Activated T-helper 17 cell treated with anti-CD3 and anti-CD28 coated beads, Interleukin-2, amount 50 U/mL, for 72 hours (primary cell): Measurements from ENCODE around the gene RNF208. TPM values are rescaled to one million over a fixed set of nuclear protein-coding genes. Genes with fewer than 3 reads are reported as not detected.

ENCODE experiments used
- ATAC-seq: fragments of 150-1000 bp; cut with Tn5 transposase; replicated peaks from 2 replicates; pipeline ENCODE4 v1.10.0; 2021; ENCODE audit warnings: mild to moderate bottlenecking, moderate library complexity
- H3K27ac Mint-ChIP-seq: one replicate; pipeline ENCODE4 v1.8.0; 2022; ENCODE audit warnings: mixed read lengths
- H3K27me3 Mint-ChIP-seq: one replicate; pipeline ENCODE4 v1.8.0; 2022; ENCODE audit warnings: mixed read lengths
- H3K36me3 Mint-ChIP-seq: one replicate; pipeline ENCODE4 v1.8.0; 2022; ENCODE audit warnings: low read depth, mild to moderate bottlenecking, mixed read lengths
- H3K4me1 Mint-ChIP-seq: one replicate; pipeline ENCODE4 v1.8.0; 2022; ENCODE audit warnings: mixed read lengths
- H3K4me3 Mint-ChIP-seq: one replicate; pipeline ENCODE4 v1.8.0; 2022; ENCODE audit warnings: mild to moderate bottlenecking, mixed read lengths
- H3K9me3 Mint-ChIP-seq: one replicate; pipeline ENCODE4 v1.8.0; 2022; ENCODE audit warnings: mixed read lengths
- total RNA-seq, 2 donors: library from RNA; stranded (reverse); gene quantifications; one replicate each; pipeline ENCODE4 v1.2.3, GENCODE V29; 2022

RNF208 gene
- total RNA-seq, 2 donors from 2014 or later: 3.5 to 7.4 TPM

DNA sequence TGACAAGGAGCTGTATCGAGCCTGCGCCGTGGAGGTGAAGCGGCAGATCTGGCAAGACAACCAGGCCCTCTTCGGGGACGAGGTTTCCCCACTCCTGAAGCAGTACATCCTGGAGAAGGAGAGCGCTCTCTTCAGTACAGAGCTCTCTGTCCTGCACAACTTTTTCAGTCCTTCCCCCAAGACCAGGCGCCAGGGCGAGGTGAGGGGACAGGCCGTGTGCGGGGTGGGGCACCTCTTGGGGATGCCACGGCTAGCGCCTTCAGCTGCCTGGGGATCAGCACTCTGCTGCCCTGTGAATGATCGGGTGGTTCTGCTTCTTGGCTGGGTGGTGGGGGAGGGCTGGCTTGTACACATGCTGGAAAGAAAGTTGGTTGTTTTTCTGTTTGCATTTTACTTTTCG, 34.8 kb upstream of the RNF208 start:
- Mint-ChIP-seq H3K4me1 (peaks cover 4% of the 10 kb centered on the region), H3K4me3 (peak overlapping the region; percentile 85), H3K36me3 (peaks cover 45% of the 10 kb centered on the region), H3K27me3 (no peaks in the 10 kb centered on the region), H3K27ac (no peak overlapping the region), H3K9me3 (no peaks in the 10 kb centered on the region)
- ATAC-seq: no peak

DNA sequence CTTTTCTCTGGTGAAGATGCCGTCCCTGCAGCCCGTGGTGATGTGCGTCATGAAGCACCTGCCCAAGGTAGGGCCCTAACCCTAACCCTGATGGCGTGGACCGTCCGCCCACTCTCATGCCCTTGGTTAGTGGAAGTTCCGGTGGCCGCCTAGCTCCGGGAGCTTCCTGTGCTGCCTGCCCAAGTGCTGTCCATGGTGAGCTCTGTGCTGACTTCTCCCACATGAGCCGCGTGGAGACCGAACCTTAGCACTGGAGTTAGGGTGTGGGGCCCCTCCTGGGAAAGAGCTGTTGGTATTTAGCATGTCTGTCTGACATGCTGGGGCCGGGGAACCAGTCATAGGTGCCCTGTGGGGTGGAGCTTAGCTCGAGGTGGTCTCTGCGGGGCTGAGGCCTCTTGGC, 34.3 kb upstream of the RNF208 start:
- H3K36me3 Mint-ChIP-seq: peaks cover 40% of the 10 kb centered on the region
- peak overlapping the region; percentile 85 for H3K4me3 Mint-ChIP-seq
- ATAC-seq: no peak
- no peak overlapping the region for H3K27ac Mint-ChIP-seq
- peaks cover 4% of the 10 kb centered on the region for H3K4me1 Mint-ChIP-seq
- H3K9me3 Mint-ChIP-seq: no peaks in the 10 kb centered on the region
- H3K27me3 Mint-ChIP-seq: no peaks in the 10 kb centered on the region

DNA sequence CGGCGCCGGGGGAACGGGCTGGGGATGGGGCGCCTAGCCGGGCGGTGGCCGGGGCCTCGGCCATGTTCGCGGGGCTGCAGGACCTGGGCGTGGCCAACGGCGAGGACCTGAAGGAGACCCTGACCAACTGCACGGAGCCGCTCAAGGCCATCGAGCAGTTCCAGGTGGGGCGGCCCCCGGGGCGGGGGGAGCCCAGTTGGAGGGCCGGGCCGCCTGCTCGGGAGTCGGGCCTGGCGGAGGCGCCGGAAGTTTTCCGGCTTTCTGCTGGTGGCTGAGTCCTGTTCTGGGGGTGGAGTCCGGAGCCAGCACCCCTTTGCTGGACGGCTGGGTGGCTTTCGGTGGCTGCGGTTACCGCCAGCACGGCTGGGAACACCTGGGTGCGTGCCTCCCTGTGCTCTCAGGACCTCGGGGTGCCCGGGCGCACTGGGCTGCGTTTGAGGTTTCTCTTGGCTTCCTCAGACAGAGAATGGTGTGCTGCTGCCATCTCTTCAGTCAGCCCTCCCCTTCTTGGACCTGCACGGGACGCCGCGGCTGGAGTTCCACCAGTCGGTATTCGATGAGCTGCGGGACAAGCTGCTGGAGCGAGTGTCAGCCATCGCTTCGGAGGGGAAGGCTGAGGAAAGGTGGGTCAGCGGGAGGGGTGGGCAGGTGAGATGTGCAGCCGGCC, 33.5 kb upstream of the RNF208 start:
- Mint-ChIP-seq H3K27me3 (no peaks in the 10 kb centered on the region), H3K27ac (no peak overlapping the region), H3K4me1 (peaks cover 4% of the 10 kb centered on the region), H3K4me3 (peak overlapping the region; percentile 85), H3K36me3 (peaks cover 40% of the 10 kb centered on the region), H3K9me3 (no peaks in the 10 kb centered on the region)
- ATAC-seq: no peak

DNA sequence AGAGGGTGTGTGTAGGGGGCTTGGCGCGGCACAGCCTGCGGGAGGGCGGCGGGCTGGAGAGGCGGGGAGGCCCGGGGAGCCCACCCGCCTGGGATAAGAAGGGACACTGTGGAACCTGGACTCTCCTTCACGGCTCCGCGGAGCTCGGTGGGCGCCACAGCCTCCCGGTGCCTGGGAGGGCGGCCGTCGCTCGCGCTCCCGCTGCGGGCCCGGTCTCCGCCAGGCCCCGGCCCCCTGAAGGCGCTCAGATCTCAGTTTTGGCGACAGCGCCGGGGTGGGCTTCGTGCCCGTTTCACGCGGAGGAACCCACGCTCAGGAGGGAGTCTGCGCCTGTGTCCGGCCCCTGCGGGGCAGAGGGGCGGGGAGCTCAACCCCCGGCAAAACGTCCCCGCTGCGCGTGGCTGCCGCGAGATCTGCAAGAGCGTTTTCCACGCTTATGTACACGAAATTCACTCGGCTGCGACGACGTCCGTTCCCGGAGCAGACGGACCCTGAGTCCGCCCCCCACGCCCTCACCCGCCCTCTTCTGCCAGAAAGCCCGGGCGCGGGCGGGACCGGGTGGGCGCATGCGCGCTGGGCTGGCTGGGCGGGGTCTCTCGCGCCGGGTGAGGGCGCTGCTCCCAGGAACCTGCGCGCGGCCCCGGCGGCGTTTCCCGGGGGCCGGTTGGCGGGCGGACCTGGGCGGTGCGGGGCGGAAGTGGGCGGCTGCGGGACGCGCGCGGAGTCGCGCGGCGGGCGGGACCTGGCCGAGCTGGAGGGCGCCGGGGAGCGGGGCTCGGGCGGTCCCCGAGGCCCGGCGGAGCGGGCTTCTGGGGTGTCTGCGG, 32.8 kb upstream of the RNF208 start, which contains the start of gene NELFB:
TSS of gene NELFB (plus strand) at position 704 of the 824 bp plus-strand sequence.
- Mint-ChIP-seq H3K4me1 (peaks cover 4% of the 10 kb centered on the region), H3K27ac (peak within 1 kb of the TSS; percentile 76), H3K27me3 (no peaks in the 10 kb centered on the region), H3K36me3 (peaks cover 40% of the 10 kb centered on the region), H3K9me3 (no peaks in the 10 kb centered on the region), H3K4me3 (peak within 1 kb of the TSS; percentile 85)
- peak; percentile 89 for ATAC-seq

DNA sequence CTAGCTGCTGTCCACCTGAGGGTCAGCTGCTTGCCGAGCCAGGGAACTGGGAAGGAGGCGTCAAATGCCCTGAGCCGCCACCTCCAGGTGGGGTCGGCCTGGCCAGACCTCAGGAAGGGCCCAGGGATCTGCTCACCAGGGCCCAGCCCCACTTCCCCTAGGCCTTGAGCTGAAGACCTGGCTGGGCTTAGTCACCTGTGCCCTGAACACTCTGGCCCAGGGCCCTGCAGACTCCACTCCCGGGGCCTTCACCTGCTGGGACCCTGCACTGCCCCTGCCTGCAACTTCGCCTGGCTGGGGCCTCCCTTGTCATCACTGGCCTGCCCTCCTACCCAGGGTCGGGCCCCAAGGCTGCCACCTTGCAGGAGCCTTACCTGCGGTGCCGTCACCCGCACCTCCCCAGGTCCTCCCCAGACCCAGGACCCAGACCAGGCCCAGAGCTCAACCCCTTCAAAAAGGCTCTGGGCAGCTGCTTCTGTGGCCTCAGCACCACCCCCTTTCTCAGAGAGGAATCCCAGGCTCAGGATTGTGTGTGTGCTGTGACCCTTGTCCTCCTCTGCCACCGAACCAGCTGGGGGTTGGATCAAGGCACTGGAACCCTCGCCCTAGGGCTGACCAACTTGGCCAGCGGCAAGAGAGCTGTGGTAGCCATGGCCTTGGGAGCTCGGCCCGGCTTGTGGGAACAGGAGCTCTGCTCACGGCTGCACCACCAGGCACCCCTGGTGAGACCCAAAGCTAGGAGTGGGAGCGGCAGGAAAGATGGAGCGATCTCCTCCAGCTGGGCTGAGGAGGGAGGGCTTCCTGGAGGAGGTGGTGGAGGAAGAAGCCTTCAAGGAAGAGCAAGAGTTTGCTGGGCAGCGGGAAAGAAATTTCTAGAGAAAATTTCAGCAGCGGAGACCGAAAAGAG, 31.9 kb upstream of the RNF208 start:
- H3K27me3 Mint-ChIP-seq: no peaks in the 10 kb centered on the region
- H3K4me3 Mint-ChIP-seq: peak overlapping the region; percentile 85
- peaks cover 35% of the 10 kb centered on the region for H3K36me3 Mint-ChIP-seq
- H3K27ac Mint-ChIP-seq: peak overlapping the region; percentile 76
- H3K4me1 Mint-ChIP-seq: peaks cover 4% of the 10 kb centered on the region
- no peak for ATAC-seq
- H3K9me3 Mint-ChIP-seq: no peaks in the 10 kb centered on the region

DNA sequence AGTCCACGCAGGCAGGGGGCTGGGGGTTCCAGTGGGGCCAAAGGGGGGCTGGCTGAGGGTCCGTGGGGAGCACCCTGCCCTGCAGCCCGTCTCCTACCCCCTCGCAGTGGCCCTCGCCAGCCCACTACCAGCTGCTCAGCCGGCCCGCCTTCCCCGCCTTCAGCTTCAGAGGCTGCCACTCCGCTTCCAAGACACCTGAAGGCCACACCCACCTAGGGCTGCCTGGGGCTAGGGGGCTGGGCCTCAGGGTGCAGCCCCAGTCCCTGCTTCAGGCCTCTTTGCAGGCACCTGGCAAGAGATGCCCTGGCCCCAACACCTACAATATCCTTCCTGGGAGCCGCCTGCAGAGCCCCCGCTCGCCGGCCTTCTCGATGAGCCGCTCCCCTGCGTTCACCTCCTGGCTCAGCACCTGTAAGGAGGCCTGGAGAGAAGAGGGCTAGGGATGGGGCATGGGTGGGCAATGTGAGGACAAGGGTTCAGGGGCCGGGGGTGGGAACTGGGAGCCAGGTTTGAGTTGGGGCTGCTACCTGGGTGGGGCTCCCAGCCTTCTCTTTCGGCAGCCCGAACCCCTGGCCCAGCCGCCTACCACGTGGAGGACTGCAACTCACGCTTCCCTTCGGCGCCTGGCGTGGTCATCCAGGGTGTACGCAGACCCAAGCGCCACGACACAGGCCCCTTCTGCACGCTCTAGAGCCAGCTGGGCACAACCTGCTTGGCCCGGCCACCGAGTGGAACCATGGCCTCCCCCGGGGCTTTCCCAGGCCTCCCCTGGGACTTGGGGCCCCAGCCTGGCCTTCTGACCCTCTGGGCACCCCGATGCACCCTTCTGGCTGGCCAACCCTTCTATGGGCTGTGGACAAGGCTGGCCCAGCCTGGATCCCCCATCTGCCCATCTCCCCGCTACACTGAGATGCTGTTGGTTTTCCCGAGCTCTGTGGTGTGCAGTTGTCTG, 30.8 kb upstream of the RNF208 start:
- no peak for ATAC-seq
- no peak overlapping the region for H3K4me3 Mint-ChIP-seq
- H3K36me3 Mint-ChIP-seq: peaks cover 24% of the 10 kb centered on the region

DNA sequence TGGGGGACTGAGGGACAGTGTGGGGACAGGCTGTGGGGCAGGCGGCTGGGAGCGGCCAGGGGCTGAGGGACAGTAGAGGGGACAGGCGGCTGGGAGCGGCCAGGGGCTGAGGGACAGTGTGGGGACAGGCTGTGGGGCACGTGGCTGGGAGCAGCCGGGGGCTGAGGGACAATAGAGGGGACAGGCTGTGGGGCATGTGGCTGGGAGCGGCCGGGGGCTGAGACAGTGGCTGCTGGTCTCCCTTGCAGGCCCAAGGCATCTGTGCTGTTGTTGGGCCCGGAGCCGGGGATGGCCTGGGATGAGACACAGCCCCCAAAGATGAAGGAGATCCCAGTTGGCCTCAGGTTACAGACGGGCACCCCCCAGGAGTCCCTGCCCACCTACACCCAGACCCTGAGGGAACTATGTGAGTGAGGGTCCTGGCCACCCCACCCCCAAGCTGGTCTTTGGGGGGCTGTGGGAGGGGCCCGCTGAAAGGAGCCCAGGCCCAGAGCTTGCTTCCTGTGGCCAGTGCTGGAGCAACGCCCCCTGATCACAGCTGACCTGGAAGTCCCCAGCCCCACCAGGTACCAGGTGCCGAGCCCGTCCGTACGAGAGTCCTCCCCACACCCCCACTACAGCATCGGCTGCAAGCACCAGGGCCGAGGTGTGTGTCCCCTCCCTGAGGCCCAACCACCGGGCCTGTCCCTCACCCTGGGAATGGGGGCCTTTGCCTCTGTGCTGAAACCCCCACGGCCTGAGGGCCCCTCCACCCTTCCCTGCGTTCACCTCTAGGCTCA, 29.6 kb upstream of the RNF208 start:
- no peak for ATAC-seq
- Mint-ChIP-seq H3K27me3 (no peaks in the 10 kb centered on the region), H3K4me3 (no peak overlapping the region), H3K9me3 (no peaks in the 10 kb centered on the region), H3K4me1 (peaks cover 4% of the 10 kb centered on the region), H3K27ac (no peak overlapping the region), H3K36me3 (peaks cover 12% of the 10 kb centered on the region)

More for the DNA sequence above, 30.8 kb upstream of the RNF208 start:
- H3K4me1 Mint-ChIP-seq: peaks cover 4% of the 10 kb centered on the region
- H3K9me3 Mint-ChIP-seq: no peaks in the 10 kb centered on the region
- H3K27me3 Mint-ChIP-seq: no peaks in the 10 kb centered on the region
- H3K27ac Mint-ChIP-seq: no peak overlapping the region

DNA sequence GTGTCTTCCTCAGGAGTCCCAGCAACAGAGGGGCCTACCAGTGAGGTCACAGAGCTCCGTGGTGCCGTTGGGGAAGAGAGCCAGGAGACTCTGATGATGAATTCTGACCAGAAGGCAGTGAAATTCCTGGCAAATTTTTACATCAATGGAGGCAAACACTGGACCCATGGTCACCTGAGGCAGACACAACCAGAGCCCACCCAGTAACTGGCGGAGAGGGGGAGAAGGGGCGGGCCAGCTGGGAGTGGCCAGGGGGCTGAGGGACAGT, 29.1 kb upstream of the RNF208 start, which contains the start of gene STPG3:
TSS of gene STPG3 (plus strand) at position 93 of the 268 bp plus-strand sequence. CDS start at position 94, 1 bp downstream.
- ATAC-seq: no peak

DNA sequence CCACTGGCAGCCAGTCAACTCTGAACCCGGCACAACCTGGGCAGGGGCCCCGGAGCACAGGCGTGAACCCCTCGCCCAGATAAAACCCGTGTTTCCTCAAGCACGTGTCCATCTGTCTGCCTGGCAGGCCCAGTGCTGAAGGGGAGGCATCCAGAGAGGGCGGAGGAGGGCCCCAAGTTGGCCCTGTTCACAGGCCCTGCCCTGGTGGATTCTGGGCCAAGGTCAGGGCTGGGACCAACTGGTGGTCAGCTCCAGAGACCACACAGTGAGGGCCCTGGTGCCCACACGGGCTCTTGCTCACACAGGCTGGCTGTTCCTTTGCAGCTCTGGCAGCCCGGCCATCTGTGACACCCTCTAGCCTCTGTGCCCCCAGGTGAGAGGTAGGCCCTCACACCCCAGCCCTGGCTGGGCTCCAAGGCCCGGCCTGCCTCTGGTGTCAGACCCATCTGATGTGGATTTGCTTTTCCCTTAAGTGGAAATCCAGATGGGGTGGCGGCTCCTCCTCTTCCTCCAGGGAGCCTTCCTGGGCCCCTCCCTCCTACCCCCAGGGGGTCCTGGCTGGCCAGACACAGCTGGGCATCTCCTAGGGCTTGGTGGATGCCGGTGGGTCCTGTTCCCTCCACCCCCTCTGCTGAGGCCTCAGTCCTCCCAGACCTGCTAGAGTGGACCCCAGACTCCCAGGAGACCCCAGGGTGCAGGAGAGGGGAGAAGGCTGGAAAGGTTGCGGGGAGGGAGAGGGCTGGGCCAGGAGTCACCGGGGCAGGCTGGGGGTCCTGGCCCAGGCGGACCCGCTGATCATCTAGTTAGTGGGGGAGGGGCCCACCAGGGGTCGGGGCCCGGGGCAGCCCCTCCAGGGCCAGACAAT, 28.5 kb upstream of the RNF208 start:
- H3K36me3 Mint-ChIP-seq: peaks cover 6% of the 10 kb centered on the region
- no peaks in the 10 kb centered on the region for H3K27me3 Mint-ChIP-seq
- no peaks in the 10 kb centered on the region for H3K9me3 Mint-ChIP-seq
- H3K4me3 Mint-ChIP-seq: no peak overlapping the region
- peaks cover 4% of the 10 kb centered on the region for H3K4me1 Mint-ChIP-seq
- no peak for ATAC-seq
- H3K27ac Mint-ChIP-seq: no peak overlapping the region

More for the DNA sequence above, 29.1 kb upstream of the RNF208 start, which contains the start of gene STPG3:
- H3K4me3 Mint-ChIP-seq: no peak within 1 kb of the TSS
- peaks cover 7% of the 10 kb centered on the region for H3K36me3 Mint-ChIP-seq
- H3K27ac Mint-ChIP-seq: no peak within 1 kb of the TSS
- H3K27me3 Mint-ChIP-seq: no peaks in the 10 kb centered on the region
- no peaks in the 10 kb centered on the region for H3K9me3 Mint-ChIP-seq
- H3K4me1 Mint-ChIP-seq: peaks cover 4% of the 10 kb centered on the region

DNA sequence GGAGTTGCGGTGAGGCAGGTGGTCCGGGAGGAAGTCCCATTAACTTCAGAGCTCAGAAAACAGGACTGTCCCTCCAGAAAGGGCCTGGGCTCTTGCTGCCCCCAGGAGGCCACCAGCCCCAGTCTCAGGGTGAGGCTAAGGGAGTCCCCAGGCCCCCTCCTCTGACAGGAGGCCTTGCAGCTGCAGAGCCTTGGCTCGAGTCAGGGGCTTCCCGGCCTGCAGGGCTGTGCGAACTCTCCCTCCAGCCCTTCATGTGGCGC, 25.8 kb upstream of the RNF208 start:
- H3K36me3 Mint-ChIP-seq: peaks cover 16% of the 10 kb centered on the region
- H3K27ac Mint-ChIP-seq: no peak overlapping the region
- H3K9me3 Mint-ChIP-seq: no peaks in the 10 kb centered on the region
- no peak for ATAC-seq
- H3K27me3 Mint-ChIP-seq: no peaks in the 10 kb centered on the region
- no peaks in the 10 kb centered on the region for H3K4me1 Mint-ChIP-seq
- H3K4me3 Mint-ChIP-seq: no peak overlapping the region

DNA sequence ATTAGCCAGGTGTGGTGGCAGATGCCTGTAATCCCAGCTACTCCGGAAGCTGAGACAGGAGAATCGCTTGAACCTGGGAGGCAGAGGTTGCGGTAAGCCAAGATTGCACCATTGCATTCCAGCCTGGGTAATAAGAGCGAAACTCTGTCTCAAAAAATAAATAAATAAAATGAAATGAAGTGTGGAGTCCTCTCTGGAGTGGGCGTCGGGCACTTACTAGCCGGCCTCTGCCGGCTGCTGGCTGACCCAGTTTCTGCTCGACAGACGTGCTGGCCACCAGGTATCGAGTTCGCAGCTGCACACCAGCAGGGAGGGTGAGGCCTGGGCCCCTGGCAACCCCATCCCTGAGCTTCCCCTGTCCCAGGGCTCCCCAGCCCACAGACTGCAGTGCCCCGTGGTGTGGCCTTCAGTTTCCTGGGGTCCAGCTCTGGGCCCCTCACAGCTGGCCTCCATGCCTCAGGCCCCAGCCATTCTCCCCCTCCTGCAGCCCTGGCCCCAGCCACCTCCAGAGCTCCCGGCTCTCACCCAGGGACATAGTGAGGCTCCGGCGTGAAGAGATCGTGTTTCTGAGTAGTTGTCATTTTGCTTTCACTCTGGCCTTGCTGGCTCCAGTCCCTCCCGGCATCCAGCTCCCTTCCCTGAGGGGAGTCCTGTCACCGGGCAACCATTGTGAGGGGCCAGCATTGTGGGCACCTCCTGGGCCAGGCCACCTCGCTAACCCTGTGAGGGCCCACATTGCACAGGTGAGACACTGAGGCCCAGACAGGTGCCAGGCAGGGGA, 25.3 kb upstream of the RNF208 start:
- Mint-ChIP-seq H3K4me1 (no peaks in the 10 kb centered on the region), H3K27ac (no peak overlapping the region), H3K4me3 (no peak overlapping the region), H3K9me3 (no peaks in the 10 kb centered on the region), H3K27me3 (no peaks in the 10 kb centered on the region), H3K36me3 (peaks cover 21% of the 10 kb centered on the region)
- ATAC-seq: no peak
